Common myeloid progenitor, CD34-positive (primary cell): Measurements from ENCODE around the gene DUSP7.

ENCODE experiments used
- CTCF ChIA-PET: fragments of 350-600 bp; sonication (Branson Sonifier 250); formaldehyde crosslinking; loops from one replicate; lab custom pipeline; 2021; ENCODE audit warnings: antibody characterized with exemption; lab: Charles Lee
- POLR2A ChIA-PET: fragments of 350-600 bp; sonication (Branson Sonifier 250); formaldehyde crosslinking; loops from one replicate; lab custom pipeline; 2021; ENCODE audit warnings: antibody characterized with exemption; lab: Charles Lee
- DNase-seq, 3 donors: peaks; one replicate each; pipeline versions ENCODE4 v3.0.0 to v3.0.0-alpha.2; 2013
- H3K27ac ChIP-seq, 2 experiments: 1 replicate in 1 of 2; 2 replicates in 1 of 2; pipeline ENCODE4 v1.7.0; 2013; ENCODE audit warnings: inconsistent platforms in 2 of 2, low read length in 2 of 2, mild to moderate bottlenecking in 2 of 2, low read depth in 1 of 2, moderate library complexity in 1 of 2; ENCODE audit not compliant: severe bottlenecking in 2 of 2, insufficient read depth in 1 of 2, poor library complexity in 1 of 2
- H3K27me3 ChIP-seq, 5 experiments: replicated peaks in 2 of 5; 1 replicate in 3 of 5; 2 replicates in 2 of 5; pipeline versions ENCODE4 v1.6.1 to v1.7.0; 2013; ENCODE audit warnings: low read length in 4 of 5, mild to moderate bottlenecking in 2 of 5, moderate library complexity in 2 of 5, inconsistent platforms in 1 of 5; ENCODE audit not compliant: insufficient read depth in 5 of 5, control insufficient read depth in 4 of 5
- H3K36me3 ChIP-seq, 4 experiments: 1 replicate in 2 of 4; 2 replicates in 2 of 4; pipeline versions ENCODE4 v1.6.1 to v1.7.0; 2013; ENCODE audit warnings: low read length in 3 of 4, control low read depth in 1 of 4, mild to moderate bottlenecking in 1 of 4; ENCODE audit not compliant: control insufficient read depth in 4 of 4, insufficient read depth in 4 of 4
- H3K4me1 ChIP-seq, 4 experiments: 1 replicate in 3 of 4; 2 replicates in 1 of 4; pipeline versions ENCODE4 v1.6.1 to v1.7.1; 2013; ENCODE audit warnings: low read length in 3 of 4, mild to moderate bottlenecking in 3 of 4, control low read depth in 1 of 4, inconsistent platforms in 1 of 4, moderate library complexity in 1 of 4; ENCODE audit not compliant: control insufficient read depth in 4 of 4, insufficient read depth in 4 of 4; ENCODE audit errors: control extremely low read depth in 1 of 4
- H3K4me3 ChIP-seq, 7 experiments: 1 replicate in 4 of 7; 2 replicates in 3 of 7; pipeline versions ENCODE4 v1.5.1 to v1.7.0; 2013; ENCODE audit warnings: mild to moderate bottlenecking in 7 of 7, low read length in 6 of 7, moderate library complexity in 6 of 7, inconsistent platforms in 2 of 7, low read depth in 2 of 7, control low read depth in 1 of 7; ENCODE audit not compliant: insufficient read depth in 4 of 7, control insufficient read depth in 1 of 7; ENCODE audit errors: extremely low read depth in 1 of 7
- H3K9me3 ChIP-seq, 5 experiments: 1 replicate in 4 of 5; 2 replicates in 1 of 5; pipeline versions ENCODE4 v1.6.1 to v1.7.1; 2013; ENCODE audit warnings: low read length in 4 of 5, mild to moderate bottlenecking in 2 of 5, inconsistent platforms in 1 of 5, low read depth in 1 of 5, moderate library complexity in 1 of 5; ENCODE audit not compliant: control insufficient read depth in 4 of 5, insufficient read depth in 2 of 5; ENCODE audit errors: control extremely low read depth in 1 of 5
- WGBS: methylation state at CpG from one replicate; pipeline ENCODE4 v1.1.5; 2013; ENCODE audit not compliant: insufficient coverage; 5-methylcytosine and 5-hydroxymethylcytosine counted together

DUSP7 gene

DNA sequence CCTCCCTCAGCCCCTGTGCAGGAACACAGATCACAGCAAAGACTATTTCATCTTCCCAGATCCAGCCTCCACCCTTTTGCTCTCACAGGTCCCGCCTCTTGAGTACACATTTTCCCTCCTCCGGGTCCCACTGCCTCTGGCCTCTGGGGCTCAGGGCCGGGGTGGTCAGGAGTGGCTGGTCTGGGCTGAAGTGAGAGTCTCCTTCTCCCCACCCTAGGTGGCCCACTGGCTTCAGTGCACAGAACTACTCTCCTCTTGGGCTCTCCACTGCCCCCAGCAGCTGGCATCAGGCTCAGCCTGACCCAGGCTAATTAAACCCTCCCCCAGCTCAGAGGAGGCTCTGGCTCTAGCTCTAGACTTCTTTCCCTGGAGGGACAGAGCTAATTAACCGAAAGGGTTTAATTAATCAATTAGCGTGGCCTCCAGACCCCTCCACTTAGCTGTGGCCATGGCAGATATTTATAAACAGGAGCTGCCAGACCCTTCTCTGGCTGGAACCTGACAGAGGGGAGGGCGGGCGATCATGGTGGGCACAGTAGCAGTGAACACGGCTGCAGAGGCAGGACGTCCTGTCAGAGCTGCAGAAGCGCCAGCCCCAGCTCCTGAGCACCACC is 15.1 kb downstream of the DUSP7 start:
- ChIA-PET POLR2A (interaction anchor here (0.9 kb wide), 1 partner anchor 33 kb away, joined by 3 read pairs; no protein-coding TSS in a partner anchor), CTCF (interaction anchor here (0.8 to 5.3 kb wide), 12 partner anchors 11 to 105 kb away, joined by 3 to 41 read pairs (median 4); partner anchors contain the start of gene DUSP7)
- Histone ChIP-seq H3K9me3 (no peaks in the 10 kb centered on the region), H3K27ac (no peak overlapping the region), H3K36me3 (no peaks in the 10 kb centered on the region), H3K4me3 (no peak overlapping the region), H3K4me1 (peaks cover 0 to 11% (median 6%) of the 10 kb centered on the region in 4 experiments), H3K27me3 (no peaks in the 10 kb centered on the region)
- WGBS, result 95% methylated on average over 8 of the region's 10 CpGs
- DNase-seq, result no peak

DNA sequence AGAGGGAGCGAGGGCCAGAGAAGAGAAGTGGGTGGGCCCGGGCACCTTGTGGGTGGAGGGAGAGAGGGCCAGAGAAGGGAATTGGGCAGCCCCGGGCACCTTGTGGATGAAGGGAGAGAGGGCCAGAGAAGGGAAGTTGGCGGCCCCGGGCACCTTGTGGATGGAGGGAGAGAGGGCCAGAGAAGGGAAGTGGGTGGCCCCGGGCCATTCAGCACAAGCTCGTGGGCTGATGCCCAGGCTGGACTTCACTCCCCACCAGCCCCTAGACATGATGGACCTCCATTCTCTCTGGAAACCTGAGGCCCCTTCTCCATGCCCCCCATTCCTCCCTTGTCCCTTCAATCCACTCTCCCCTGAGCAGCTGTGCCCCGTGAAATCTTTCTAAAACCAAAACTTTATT is 15.8 kb downstream of the DUSP7 start:
- Histone ChIP-seq H3K27me3 (no peaks in the 10 kb centered on the region), H3K4me3 (no peak overlapping the region), H3K9me3 (no peaks in the 10 kb centered on the region), H3K27ac (no peak overlapping the region), H3K4me1 (peaks cover 0 to 11% (median 6%) of the 10 kb centered on the region in 4 experiments), H3K36me3 (no peaks in the 10 kb centered on the region)
- POLR2A ChIA-PET, result interaction anchor here (0.9 to 1.1 kb wide), 2 partner anchors 13 to 33 kb away, joined by 3 read pairs; no protein-coding TSS in a partner anchor
- DNase-seq, result no peak
- CTCF ChIA-PET, result interaction anchor here (0.8 to 5.3 kb wide), 9 partner anchors 8 to 106 kb away, joined by 3 to 41 read pairs (median 4); no protein-coding TSS in a partner anchor
- 96% methylated on average over 3 of the region's 8 CpGs for WGBS

DNA sequence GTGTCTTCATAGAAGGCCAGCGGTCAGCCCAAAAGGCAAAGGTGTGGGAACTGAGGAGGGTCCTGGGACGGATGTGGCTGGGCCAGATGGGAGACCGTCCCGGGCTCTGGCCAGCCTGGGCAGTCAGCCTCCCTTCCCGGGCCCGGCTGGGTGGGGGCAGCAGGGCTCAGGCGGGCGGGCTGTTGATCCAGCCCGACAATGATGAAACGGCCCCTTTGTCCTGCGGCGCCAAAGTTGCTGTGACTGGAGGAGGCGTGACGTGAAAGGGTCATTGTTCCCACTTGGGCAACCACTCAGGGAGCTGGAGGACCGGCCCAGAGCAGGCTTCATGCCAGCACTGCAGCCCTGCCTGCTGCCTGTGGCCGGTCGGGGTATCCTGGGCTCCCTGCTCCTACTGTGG is 16.5 kb downstream of the DUSP7 start:
- no peak for DNase-seq
- peaks cover 0 to 11% (median 5%) of the 10 kb centered on the region in 4 experiments for H3K4me1 ChIP-seq
- POLR2A ChIA-PET, result interaction anchor here (1.1 kb wide), 1 partner anchor 14 kb away, joined by 3 read pairs; no protein-coding TSS in a partner anchor

DNA sequence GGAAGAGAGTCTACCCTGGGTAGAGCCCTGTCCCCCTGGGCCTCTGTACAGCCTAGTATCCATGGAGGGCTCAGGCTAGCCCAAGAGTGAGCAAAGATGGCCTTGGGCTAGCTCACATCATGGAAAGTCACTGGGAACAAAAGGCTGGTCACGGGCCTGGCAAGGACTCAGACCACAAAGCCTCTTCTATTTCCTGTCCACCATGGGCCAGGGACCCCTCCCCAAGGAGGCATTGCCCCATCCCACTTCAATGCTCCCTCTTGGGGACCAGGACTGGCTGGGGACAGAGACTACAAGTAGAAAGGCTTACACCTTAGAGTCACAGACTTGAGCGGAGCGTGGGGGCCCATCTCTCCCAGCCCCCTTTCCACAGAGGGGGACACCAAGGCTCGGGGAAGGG is 16.9 kb downstream of the DUSP7 start:
- CTCF ChIA-PET, result interaction anchor here (2.7 kb wide), 1 partner anchor 9 kb away, joined by 13 read pairs; no protein-coding TSS in a partner anchor
- 87% methylated on average over 4 of the region's 4 CpGs for WGBS
- no peaks in the 10 kb centered on the region for H3K9me3 ChIP-seq
- no peaks in the 10 kb centered on the region for H3K36me3 ChIP-seq
- H3K27ac ChIP-seq, result no peak overlapping the region
- H3K27me3 ChIP-seq, result no peaks in the 10 kb centered on the region
- POLR2A ChIA-PET, result interaction anchor here (1.1 kb wide), 1 partner anchor 14 kb away, joined by 3 read pairs; no protein-coding TSS in a partner anchor
- peaks cover 0 to 11% (median 5%) of the 10 kb centered on the region in 4 experiments for H3K4me1 ChIP-seq
- DNase-seq, result no peak
- H3K4me3 ChIP-seq, result no peak overlapping the region

More for the DNA sequence above, 16.5 kb downstream of the DUSP7 start:
- H3K9me3 ChIP-seq, result no peaks in the 10 kb centered on the region
- H3K27me3 ChIP-seq, result no peaks in the 10 kb centered on the region
- CTCF ChIA-PET, result interaction anchor here (0.8 to 2.7 kb wide), 2 partner anchors 9 to 10 kb away, joined by 3 to 13 read pairs; no protein-coding TSS in a partner anchor
- WGBS, result 98% methylated on average over 11 of the region's 17 CpGs
- no peaks in the 10 kb centered on the region for H3K36me3 ChIP-seq
- no peak overlapping the region for H3K27ac ChIP-seq
- no peak overlapping the region for H3K4me3 ChIP-seq

DNA sequence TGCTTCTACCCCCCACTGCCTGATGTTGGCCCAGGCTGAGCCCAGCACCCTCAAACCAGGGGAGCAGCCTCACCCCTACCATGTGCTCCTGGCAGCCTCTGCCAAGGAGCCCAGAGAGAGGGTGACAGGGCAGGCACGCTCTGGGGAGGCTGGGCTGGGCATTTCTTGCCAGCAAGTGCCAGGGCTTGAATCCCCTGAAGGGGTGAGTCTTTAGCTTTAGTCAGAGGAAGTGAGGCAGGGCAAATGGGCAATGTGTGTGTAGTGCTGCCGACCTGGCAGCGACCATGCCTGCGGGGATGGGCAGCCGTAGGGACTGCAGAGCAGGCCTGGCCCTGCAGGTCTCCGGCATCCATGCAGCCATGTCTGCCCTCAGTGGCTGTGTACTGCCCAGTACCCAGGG is 18.1 kb downstream of the DUSP7 start:
- Histone ChIP-seq H3K4me1 (no peaks in the 10 kb centered on the region), H3K36me3 (no peaks in the 10 kb centered on the region), H3K27ac (no peak overlapping the region), H3K4me3 (no peak overlapping the region), H3K9me3 (no peaks in the 10 kb centered on the region), H3K27me3 (no peaks in the 10 kb centered on the region)
- no peak for DNase-seq
- WGBS, result 77% methylated on average over 4 of the region's 6 CpGs
- ChIA-PET POLR2A (no interaction called here), CTCF (interaction anchor here (1.4 to 2.5 kb wide), 3 partner anchors 23 to 85 kb away, joined by 4 to 13 read pairs (median 5); no protein-coding TSS in a partner anchor)

DNA sequence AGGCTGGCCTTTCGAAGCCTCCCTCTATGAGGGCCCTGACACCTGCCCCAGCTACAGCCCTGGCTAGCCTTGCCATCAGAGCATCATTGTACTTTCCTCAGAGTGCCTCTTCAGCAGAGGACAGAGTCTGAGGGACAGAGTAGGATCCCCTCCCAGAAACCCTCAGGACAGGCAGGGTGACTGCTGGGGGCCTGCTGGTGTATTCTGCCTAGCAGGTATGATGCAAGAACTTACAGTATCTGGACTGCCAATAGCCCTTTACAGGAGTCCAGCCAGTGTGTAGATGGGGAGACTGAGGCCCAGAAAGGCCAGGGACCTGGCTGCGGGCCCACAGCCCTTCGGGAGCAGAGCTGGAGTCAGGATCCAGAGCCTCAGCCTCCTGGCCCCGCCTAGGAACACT is 19.1 kb downstream of the DUSP7 start:
- no peak for DNase-seq
- CTCF ChIA-PET, result interaction anchor here (0.8 to 2.5 kb wide), 7 partner anchors 22 to 107 kb away, joined by 3 to 13 read pairs (median 4); no protein-coding TSS in a partner anchor
- WGBS, result 95% methylated on average over 4 of the region's 4 CpGs

DNA sequence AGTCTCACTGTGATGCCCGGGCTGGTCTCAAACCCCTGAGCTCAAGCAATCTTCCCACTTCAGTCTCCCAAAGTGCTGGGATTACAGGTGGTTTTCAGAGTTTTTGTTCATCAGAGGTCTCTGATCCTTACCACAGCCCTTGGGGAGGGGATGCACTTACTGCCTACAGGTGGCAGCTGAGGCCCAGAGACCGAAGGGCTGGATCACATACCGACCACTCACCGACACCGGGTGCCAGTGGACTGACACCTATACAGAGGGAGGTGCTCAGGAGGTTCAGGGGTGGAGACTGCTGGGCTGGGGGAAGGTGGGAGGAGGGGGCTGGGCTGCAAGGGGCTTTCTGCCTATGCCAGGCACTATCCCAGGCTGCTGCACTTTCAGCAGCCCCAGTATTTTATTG is 19.5 kb downstream of the DUSP7 start:
- CTCF ChIA-PET, result interaction anchor here (0.6 to 2.5 kb wide), 12 partner anchors 20 to 1892 kb away, joined by 3 to 13 read pairs (median 4); no protein-coding TSS in a partner anchor

More for the DNA sequence above, 19.1 kb downstream of the DUSP7 start:
- no peaks in the 10 kb centered on the region for H3K4me1 ChIP-seq
- POLR2A ChIA-PET, result no interaction called here
- no peak overlapping the region for H3K4me3 ChIP-seq
- no peak overlapping the region for H3K27ac ChIP-seq
- H3K36me3 ChIP-seq, result no peaks in the 10 kb centered on the region
- no peaks in the 10 kb centered on the region for H3K9me3 ChIP-seq
- no peaks in the 10 kb centered on the region for H3K27me3 ChIP-seq

More for the DNA sequence above, 19.5 kb downstream of the DUSP7 start:
- Histone ChIP-seq H3K27me3 (no peaks in the 10 kb centered on the region), H3K4me3 (no peak overlapping the region), H3K4me1 (no peaks in the 10 kb centered on the region), H3K27ac (no peak overlapping the region), H3K36me3 (no peaks in the 10 kb centered on the region), H3K9me3 (no peaks in the 10 kb centered on the region)
- no peak for DNase-seq
- POLR2A ChIA-PET, result no interaction called here
- WGBS, result 82% methylated on average over 3 of the region's 5 CpGs
